Motor neuron (in vitro differentiated cells): ENCODE results near the gene IHH. TPM values are rescaled to one million over a fixed set of nuclear protein-coding genes. Genes with fewer than 3 reads are reported as not detected.
A peak's percentile ranks its signal among the peaks of the same experiment; 100 is the strongest.

Experiments
- ATAC-seq, 8 experiments: fragments of 200-7000 bp; cut with Tn5 transposase; replicated peaks in 6 of 8; 2 replicates each; pipeline ENCODE4 v1.8.0; 2021; ENCODE audit warnings: mild to moderate bottlenecking in 8 of 8, moderate library complexity in 8 of 8
- H3K27ac ChIP-seq, 2 donors: fragments of 250-450 bp; sonication (Bioruptor Pico); 2 replicates each; pipeline ENCODE4 v1.9.0; 2021; ENCODE audit warnings: antibody characterized with exemption in 2 of 2, mild to moderate bottlenecking in 2 of 2, moderate library complexity in 1 of 2
- H3K4me1 ChIP-seq, 2 donors: fragments of 250-450 bp; sonication (Bioruptor Pico); replicated peaks in 1 of 2; 2 replicates each; pipeline ENCODE4 v1.6.1; 2021; ENCODE audit warnings: antibody characterized with exemption in 2 of 2, mild to moderate bottlenecking in 2 of 2, moderate library complexity in 1 of 2
- H3K4me3 ChIP-seq, 5 donors: fragments of 250-450 bp; sonication (Bioruptor Pico); 2 replicates each; pipeline ENCODE4 v1.9.0; 2021; ENCODE audit warnings: antibody characterized with exemption in 5 of 5, mild to moderate bottlenecking in 5 of 5, moderate library complexity in 4 of 5
- WGBS, 10 experiments: fragments of 450-650 bp; shearing (Covaris generic); methylation state at CpG; one replicate each; pipeline ENCODE4 v1.0.0; 2022; 5-methylcytosine and 5-hydroxymethylcytosine counted together
- in situ Hi-C, 9 experiments: fragments of 400-800 bp; cut with MboI; loops; one replicate each; pipeline ENCODE4 v1.15.0; 2021; ENCODE audit warnings: low sequenced_read_pairs in 9 of 9, low pct_unique_long_range_greater_than_20kb in 2 of 9; ENCODE audit not compliant: unreplicated experiment in 9 of 9
- total RNA-seq, 8 experiments: library from RNA; unstranded; fragments of 300-600 nt; gene quantifications; 2 replicates each; pipeline versions ENCODE4 v1.2.3 to v1.2.4, GENCODE V29; 2022

Gene IHH
- under 1 TPM in 5 of 8 experiments, not detected in 3; 0.08 to 0.57 (median 0.46) TPM for total RNA-seq

DNA sequence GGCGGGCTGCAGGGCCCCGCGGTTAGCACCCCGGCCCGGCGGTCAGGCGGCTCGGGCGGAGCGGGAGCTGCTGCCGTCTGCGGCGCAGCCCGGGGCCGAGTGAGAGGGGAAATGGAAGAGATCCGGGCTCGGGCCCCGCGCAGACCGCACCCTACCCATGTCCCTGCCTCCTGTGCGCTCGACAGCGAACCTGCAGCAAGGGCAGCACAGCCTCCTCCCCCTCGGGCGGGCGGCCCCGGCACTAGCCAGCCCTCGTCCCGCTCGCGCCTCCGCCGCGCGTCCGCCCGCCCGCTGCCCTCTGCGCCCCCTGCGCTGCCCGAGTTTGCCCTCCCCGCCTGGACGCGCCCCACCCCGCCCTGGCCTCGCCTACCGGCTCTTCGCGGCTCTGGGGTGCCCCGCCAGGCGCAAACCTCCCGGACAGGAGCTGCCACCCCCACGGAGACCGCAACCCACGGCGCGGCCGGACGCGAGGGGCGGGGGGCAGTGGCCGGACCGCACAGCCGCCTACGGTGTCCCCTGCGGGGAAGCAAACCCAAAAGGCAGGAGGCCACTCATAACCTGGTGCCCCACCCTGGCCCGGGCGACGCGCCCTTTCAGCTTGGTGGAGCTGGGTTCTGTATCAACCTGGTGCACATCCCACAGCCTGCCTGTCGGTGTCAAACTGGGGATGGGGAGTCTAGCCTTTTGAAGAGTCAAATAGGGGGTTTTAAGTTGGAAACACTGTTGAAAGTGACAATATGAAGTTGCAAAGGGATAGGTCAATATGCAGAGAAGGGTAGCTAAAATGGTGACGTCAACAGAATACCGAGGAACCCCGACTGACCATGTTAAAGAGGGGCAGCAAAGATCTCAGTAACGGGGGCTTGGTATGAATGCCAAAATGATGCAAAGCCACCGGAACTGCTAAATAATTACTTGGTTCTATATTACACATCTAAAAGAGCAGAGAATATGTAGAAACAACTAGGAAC is at the start of gene IHH:
IHH (minus strand) TSS at position 101 of the 971 bp plus-strand sequence. CDS start 454 bp downstream, outside the sequence.
- H3K4me3 ChIP-seq, result peak within 1 kb of the TSS in 2 of 5 donors; percentile 10 to 11
- peak in 3 of 8 experiments; percentile 25 to 73 (median 48) for ATAC-seq
- WGBS, 10 experiments, result 5 to 56% (median 17%) methylated on average over 1 to 7 of the region's 76 CpGs; no CpG with 5 or more reads in 2 of the 10 experiments
- H3K4me1 ChIP-seq, result peaks cover 0 to 5% of the 10 kb centered on the region in 2 donors
- in situ Hi-C loops, result loop anchor here in 1 of 9 experiments (25.0 kb wide), 1 partner anchor 101 kb away; the partner anchor contains the start of genes NHEJ1 and SLC23A3
- no peak within 1 kb of the TSS for H3K27ac ChIP-seq

DNA sequence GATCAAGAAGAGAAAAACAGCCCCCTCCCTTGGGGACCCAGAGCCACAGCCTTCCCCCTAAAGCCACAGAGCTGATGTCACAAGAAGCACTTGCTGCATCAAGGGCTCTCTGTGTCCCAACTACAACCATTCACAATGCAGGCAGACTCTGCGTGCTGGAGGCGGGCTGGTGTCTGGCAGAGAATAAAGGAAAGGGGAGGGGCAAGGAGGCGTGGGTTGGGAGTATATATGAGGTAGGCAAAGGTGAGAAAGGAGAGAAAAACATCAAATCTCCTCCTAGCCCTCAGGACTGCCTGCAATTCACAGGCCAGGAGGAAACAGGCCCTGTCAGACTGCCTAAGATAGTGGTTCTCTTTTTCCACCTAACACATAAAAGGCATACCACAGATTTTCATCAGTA is 48.8 kb upstream of the IHH start:
- H3K27ac ChIP-seq, result no peak overlapping the region
- no peak overlapping the region for H3K4me3 ChIP-seq
- no peaks in the 10 kb centered on the region for H3K4me1 ChIP-seq
- ATAC-seq, result peak in 5 of 8 experiments; percentile 48 to 79 (median 68)
- in situ Hi-C loops, result no loop called here
- 92% methylated on average over 2 of the region's 3 CpGs; no CpG with 5 or more reads in 9 of the 10 experiments for WGBS, 10 experiments

DNA sequence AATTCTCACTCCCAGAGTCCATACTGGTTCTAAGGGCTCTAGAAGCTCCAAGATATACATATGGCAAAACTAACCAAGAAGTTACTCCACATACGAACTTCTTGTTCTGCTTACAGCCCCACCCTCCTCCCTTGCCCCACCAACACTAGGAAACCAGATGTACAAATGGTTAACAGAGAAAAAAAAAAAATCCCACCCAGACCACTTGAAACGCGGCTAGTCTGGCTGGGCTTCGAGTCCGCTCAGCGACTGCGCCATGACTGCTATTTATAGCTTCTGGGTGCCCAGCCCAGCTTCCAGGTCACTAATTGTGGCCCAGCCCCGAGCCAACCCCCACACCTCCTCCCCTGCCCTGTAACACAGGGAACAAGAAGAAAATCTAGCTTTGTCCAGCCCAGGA is 47.0 kb upstream of the IHH start:
- no peaks in the 10 kb centered on the region for H3K4me1 ChIP-seq
- 20 to 80% (median 60%) methylated on average over 1 to 2 of the region's 8 CpGs; no CpG with 5 or more reads in 6 of the 10 experiments for WGBS, 10 experiments
- ATAC-seq, result peak in 2 of 8 experiments; percentile 38 to 78
- no peak overlapping the region for H3K4me3 ChIP-seq
- in situ Hi-C loops, result no loop called here
- no peak overlapping the region for H3K27ac ChIP-seq

DNA sequence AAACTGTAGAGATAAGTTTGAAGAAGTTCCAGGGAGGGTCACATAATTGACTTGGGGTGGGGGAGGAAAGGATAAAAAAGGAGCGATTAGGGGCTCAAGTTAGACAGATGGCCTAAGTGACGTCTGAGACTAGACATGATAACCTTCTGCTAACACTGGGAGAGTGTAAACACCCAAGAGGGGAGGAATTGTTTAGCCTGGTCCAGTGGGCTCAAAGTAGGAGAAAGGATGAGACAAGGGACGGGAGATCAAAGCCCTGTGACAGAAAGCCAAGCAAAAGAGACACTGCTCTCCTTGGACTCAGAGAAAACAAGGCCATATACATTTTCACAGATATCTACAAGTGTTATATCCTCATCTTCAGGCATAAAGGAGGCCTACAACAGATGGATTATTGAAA is 45.5 kb upstream of the IHH start:
- H3K4me3 ChIP-seq, result no peak overlapping the region
- H3K4me1 ChIP-seq, result no peaks in the 10 kb centered on the region
- H3K27ac ChIP-seq, result no peak overlapping the region
- ATAC-seq, result no peak
- 80 to 100% (median 86%) methylated on average over 1 to 3 of the region's 3 CpGs; no CpG with 5 or more reads in 2 of the 10 experiments for WGBS, 10 experiments
- in situ Hi-C loops, result no loop called here

DNA sequence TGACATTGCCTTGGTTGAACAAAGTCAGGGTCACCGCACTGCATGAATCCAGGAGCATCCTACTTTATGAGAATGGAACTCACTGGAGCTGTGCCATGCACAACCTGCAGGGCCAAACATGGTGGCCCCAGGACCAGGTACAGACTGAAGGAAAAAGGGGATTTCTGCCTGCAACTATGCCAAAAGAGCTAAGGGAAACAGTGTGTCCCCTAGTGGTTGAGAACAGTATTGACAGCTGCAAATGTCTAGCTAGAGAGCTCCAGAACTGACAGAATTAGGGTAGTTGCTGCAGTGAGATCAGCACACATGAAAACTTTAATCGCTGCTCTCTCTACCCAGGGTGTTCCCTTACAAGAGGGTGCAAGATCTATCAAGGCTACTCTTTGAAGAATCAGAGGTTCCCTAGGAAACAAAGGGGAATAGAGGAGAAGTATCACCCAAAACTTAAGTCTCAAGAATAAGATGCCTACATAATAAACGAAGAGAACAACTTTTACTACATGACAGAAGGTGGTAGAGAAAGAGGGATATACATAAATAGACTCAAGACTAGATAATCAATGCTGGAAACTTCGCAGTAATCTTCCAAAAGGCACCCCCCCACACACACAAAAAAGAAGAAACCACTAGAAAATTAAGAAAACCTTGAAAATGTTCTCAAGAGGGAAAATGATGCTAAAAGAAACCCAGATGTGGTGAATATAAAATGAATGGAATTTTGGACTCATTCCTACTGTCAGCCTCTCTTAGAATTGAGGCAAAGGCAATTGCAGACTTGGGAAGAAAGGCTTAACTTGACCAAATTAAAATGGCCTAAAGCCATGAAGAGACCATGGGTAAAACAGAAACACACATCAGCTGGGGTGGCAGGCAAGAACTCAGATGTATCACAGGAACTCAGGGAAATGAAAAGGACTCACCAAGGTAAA is 43.6 kb upstream of the IHH start:
- in situ Hi-C loops, result no loop called here
- H3K4me1 ChIP-seq, result no peaks in the 10 kb centered on the region
- H3K27ac ChIP-seq, result no peak overlapping the region
- ATAC-seq, result peak in 3 of 8 experiments; percentile 48 to 60 (median 48)
- H3K4me3 ChIP-seq, result no peak overlapping the region
- WGBS, 10 experiments, result 15 to 80% (median 47%) methylated on average over 2 to 4 of the region's 4 CpGs

DNA sequence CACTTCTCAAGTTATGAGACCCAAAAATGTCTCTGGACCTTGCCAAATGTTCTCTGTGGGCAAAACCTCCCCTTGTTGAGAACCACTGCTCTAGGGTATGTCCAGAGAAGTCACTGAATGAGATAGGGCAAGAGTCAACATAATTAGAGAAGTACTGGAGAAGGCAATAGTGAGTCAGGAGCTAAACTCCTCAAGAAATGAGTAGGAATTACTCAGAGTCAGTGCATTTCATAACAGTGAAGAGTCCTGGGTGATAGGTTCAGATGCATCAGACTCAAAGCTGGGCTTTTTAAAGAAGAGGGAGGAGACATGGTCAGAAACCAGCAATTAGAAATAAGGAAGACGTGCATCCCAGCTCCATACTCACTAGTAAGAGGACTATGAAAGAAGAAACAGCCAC is 38.6 kb upstream of the IHH start:
- 25 to 100% (median 61%) methylated on average over 1 of the region's 1 CpG; no CpG with 5 or more reads in 4 of the 10 experiments for whole genome bisulfite sequencing, 10 experiments
- Histone ChIP-seq H3K4me3 (no peak overlapping the region), H3K4me1 (no peaks in the 10 kb centered on the region), H3K27ac (no peak overlapping the region)
- ATAC-seq, result no peak
- in situ Hi-C loops, result no loop called here

DNA sequence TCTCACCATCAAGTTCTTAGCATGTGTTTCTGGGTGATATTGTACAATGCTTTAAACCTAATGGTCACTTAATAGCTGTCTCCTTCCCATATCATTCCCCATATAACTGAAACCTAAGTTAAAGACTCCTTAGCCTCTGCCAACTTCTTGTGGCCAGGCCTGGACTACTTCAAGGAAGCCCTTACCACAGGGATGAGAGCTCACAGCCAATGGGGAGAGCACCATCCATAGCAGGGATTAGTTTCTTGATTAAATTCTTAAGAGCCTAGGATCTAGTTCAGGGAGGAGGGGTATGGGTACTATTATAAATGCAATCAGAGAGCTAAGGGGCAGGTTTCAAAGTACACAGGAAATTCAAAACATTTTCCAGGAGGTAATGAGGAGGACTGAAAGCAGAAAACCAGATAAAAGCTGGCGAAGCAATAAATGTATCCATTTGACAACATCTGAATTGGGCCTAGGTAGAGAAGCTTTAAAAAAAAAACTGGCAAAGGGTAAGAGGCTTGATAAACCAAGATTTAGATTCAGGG is 34.8 kb upstream of the IHH start:
- ATAC-seq, result no peak
- H3K27ac ChIP-seq, result no peak overlapping the region
- 80 to 100% (median 100%) methylated on average over 1 of the region's 1 CpG; no CpG with 5 or more reads in 5 of the 10 experiments for WGBS, 10 experiments
- in situ Hi-C loops, result no loop called here
- H3K4me1 ChIP-seq, result no peaks in the 10 kb centered on the region
- H3K4me3 ChIP-seq, result no peak overlapping the region

DNA sequence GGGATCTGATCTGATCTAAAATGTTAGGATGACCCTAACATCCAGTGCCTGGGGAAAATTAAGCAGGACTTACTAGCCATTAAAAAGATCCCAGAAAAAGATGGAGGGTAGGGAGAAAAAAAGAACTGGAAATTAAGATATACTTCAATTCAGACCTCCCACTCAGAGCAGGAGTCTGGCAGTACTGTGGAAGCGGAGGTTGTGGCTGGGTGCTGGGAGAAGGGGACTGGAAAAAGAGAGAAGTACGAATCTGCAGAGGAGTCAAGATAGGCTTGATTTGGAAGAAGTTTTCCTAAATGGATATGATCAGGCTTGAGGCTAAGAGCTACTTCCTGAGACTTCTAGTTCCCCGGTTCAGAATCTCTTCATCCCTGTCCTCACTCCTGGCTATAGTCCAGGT is 33.5 kb upstream of the IHH start:
- in situ Hi-C loops, result no loop called here
- Histone ChIP-seq H3K27ac (no peak overlapping the region), H3K4me3 (no peak overlapping the region), H3K4me1 (no peaks in the 10 kb centered on the region)
- no peak for ATAC-seq
- WGBS, 10 experiments, result 73 to 100% (median 92%) methylated on average over 2 to 3 of the region's 3 CpGs; no CpG with 5 or more reads in 4 of the 10 experiments

DNA sequence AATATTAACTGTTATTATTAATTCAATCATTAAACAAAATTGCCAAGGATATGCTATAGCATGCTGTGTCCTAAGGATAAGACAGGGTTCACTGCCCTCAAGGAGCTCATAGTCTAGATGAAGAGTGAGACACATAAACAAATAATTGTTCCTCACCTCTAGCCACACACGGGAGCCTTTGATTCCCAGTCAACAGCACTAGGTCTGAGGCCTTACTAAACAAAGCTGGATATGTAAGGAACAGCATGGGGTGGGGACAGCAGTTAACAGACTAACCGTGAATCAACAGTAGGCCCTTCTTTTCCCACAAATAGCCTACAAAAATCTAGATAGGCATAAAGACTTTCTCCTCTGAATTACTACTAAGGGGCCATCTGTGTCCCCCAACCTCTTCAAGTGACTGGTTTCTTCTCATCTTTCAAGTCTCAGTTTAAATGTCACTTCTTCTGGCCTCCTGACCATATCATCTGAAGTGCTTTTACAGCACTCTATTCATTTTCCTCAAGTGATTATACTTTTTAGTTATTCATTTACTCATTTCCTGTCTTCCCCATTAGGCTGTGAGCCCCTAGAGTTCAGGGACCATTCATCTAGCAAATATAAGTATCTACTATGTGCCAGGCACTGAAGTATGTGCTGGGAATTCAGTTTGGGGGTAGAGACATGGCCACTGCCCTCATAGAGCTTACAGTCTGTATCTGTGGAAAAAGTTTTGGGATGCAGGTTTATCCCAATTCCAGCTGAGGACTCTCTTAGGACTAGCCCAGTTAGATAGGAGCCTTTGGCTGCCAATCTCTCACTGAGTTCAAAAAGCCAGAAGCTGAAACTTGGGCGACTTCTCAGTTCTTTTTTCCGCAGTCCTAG is 29.9 kb upstream of the IHH start:
- Histone ChIP-seq H3K4me3 (no peak overlapping the region), H3K4me1 (no peaks in the 10 kb centered on the region), H3K27ac (no peak overlapping the region)
- ATAC-seq, result no peak
- in situ Hi-C loops, result no loop called here
- WGBS, 10 experiments, result 40 to 100% (median 70%) methylated on average over 1 to 4 of the region's 4 CpGs; no CpG with 5 or more reads in 2 of the 10 experiments

DNA sequence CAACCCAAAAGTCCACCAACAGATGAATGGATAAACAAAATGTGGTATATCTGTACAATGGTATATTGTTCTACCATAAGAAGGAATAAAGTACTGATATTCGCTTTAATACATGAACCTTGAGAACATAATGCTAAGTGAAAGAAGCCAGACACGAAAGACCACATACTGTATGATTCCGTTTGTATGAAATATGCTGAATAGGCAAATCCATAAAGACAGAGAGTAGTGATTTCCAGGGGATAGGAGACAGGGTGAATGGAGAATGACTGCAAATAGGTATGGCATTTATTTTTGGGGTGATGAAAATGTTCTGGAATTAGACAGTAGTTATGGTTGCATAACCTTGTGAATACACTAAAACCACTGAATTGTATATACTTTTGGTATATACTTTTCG is 28.6 kb upstream of the IHH start:
- in situ Hi-C loops, result no loop called here
- no peak for ATAC-seq

DNA sequence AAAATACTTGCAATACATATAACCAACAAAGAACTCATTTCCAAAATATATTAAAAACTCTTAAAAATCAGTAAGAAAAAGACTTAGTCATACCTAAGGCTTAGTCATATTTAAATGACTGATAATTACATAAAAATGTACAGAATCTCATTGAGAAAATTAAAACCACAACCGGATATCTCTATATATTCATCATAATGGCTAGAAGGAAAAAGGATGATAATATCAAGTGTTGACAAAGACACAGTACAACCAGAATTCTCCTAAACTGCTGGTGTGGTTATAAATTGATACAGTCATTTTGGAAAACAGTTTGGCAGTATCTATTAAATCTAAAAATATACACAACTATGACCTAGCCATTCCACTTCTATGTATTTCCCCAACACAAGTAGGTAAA is 27.1 kb upstream of the IHH start:
- in situ Hi-C loops, result no loop called here
- H3K4me3 ChIP-seq, result no peak overlapping the region
- no peaks in the 10 kb centered on the region for H3K4me1 ChIP-seq
- 33 to 100% (median 89%) methylated on average over 1 of the region's 1 CpG; no CpG with 5 or more reads in 2 of the 10 experiments for WGBS, 10 experiments
- ATAC-seq, result no peak
- no peak overlapping the region for H3K27ac ChIP-seq

More for the DNA sequence above, 28.6 kb upstream of the IHH start:
- no peak overlapping the region for H3K4me3 ChIP-seq
- 83 to 100% (median 94%) methylated on average over 1 to 4 of the region's 4 CpGs; no CpG with 5 or more reads in 1 of the 10 experiments for WGBS, 10 experiments
- H3K27ac ChIP-seq, result no peak overlapping the region
- H3K4me1 ChIP-seq, result no peaks in the 10 kb centered on the region

DNA sequence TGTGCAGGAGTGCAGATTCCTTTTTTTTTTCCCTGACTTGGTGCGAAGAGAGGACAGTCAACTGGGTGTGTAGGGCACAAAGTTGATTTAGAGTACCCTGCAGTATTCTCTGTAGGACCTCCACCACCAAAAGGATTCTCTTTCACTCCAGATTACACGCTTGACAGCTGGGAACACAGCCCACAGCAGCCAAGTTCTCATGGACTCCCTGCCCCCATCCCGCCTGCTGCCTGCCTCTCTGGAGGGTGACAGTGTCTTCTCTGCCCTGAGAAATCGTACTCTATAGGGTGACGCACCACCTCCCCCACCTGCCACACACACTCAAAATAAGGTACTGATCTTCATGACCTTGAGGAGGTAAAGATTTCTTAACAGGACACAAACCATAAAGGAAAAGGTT is 26.6 kb upstream of the IHH start:
- in situ Hi-C loops, result no loop called here
- no peak overlapping the region for H3K4me3 ChIP-seq
- 66 to 96% (median 79%) methylated on average over 1 to 4 of the region's 5 CpGs; no CpG with 5 or more reads in 1 of the 10 experiments for WGBS, 10 experiments
- H3K4me1 ChIP-seq, result no peaks in the 10 kb centered on the region
- H3K27ac ChIP-seq, result no peak overlapping the region
- ATAC-seq, result no peak
